ENCODE results near the gene ZNF492. TPM values are rescaled to one million over a fixed set of nuclear protein-coding genes. Genes with fewer than 3 reads are reported as not detected.

Gene ZNF492
- total and polyA plus RNA-seq, 2 donors (not counting 3 experiments of a cell fraction or from before 2014, with no cell fraction given): not detected

- dilution Hi-C loops (cut with MboI; ENCODE audit: extremely low pct_ligation_motif_present, low sequenced_read_pairs): no loop called here
Observed at GRCh38 chr19:22627526-22627925, 6.6 kb upstream of the ZNF492 start.

More at GRCh38 chr19:22627526-22627925, 6.6 kb upstream of the ZNF492 start:
- no peak for DNase-seq (ENCODE audit: low read depth, low spot score)
- no TSS peak for BruUV-seq (replicated peaks)
- H3K79me2 ChIP-seq (ENCODE audit: control insufficient read depth, insufficient read depth, low read length): no peaks in the 10 kb centered on the region
- no peaks in the 10 kb centered on the region for H3K36me3 ChIP-seq (ENCODE audit: control insufficient read depth in 2 of 2, extremely low read depth in 1 of 2, insufficient read depth in 2 of 2, low read length in 2 of 2)
- ChIA-PET CTCF (no interaction called here), POLR2A (no interaction called here)
- FAIRE-seq: no peak
- no peak overlapping the region for H3K4me2 ChIP-seq (ENCODE audit: insufficient read depth, low read length)
- TF ChIP-seq CTCF (IDR thresholded peaks at IDR 0.05; ENCODE audit: extremely low read depth in 1 of 2, insufficient read depth in 1 of 2, low read depth in 1 of 2, low read length in 2 of 2) (no peak), FOS (IDR thresholded peaks at IDR 0.05; ENCODE audit: borderline replicate concordance, insufficient read depth, low read length) (no peak), MAX (IDR thresholded peaks at IDR 0.05; ENCODE audit: insufficient read depth, insufficient read length) (no peak), MYC (IDR thresholded peaks at IDR 0.05; ENCODE audit: low read depth, low read length) (no peak), JUN (IDR thresholded peaks at IDR 0.05; ENCODE audit: borderline replicate concordance, insufficient read depth, insufficient read length, low read depth) (no peak), POLR2AphosphoS5 (IDR thresholded peaks at IDR 0.05; ENCODE audit: insufficient read depth, low read depth, low read length) (no peak)
- no peak overlapping the region for H3K9ac ChIP-seq (replicated peaks; ENCODE audit: extremely low read depth, insufficient read depth, low read length)
- intact Hi-C loops (cut with micrococcal nuclease): no loop called here
- H3K4me1 ChIP-seq (ENCODE audit: control insufficient read depth, extremely low read depth, insufficient read depth, low read length): no peaks in the 10 kb centered on the region
- H3K27ac ChIP-seq (ENCODE audit: insufficient read depth, low read depth, low read length): no peak overlapping the region
- no peak overlapping the region for H3K4me3 ChIP-seq (replicated peaks in 1 of 3; ENCODE audit: insufficient read depth in 1 of 3, low read depth in 1 of 3, low read length in 3 of 3)
- H2AFZ ChIP-seq (ENCODE audit: low read depth, low read length): no peak overlapping the region
- H4K20me1 ChIP-seq (replicated peaks; ENCODE audit: control insufficient read depth, extremely low read depth, insufficient read depth, low read length): no peaks in the 10 kb centered on the region
- H3K9me3 ChIP-seq (replicated peaks; ENCODE audit: control insufficient read depth, insufficient read depth, low read length): peaks cover 13% of the 10 kb centered on the region
- H3K9me1 ChIP-seq (replicated peaks; ENCODE audit: control insufficient read depth, extremely low read depth, insufficient read depth, low read length): no peaks in the 10 kb centered on the region
- H3K27me3 ChIP-seq (ENCODE audit: control insufficient read depth in 2 of 2, insufficient read depth in 2 of 2, low read length in 2 of 2): no peaks in the 10 kb centered on the region
